NB4 (cell line): ENCODE results near the gene SOD3.
A peak's percentile ranks its signal among the peaks of the same experiment; 100 is the strongest.

Experiments
- DNase-seq: peaks from one replicate; pipeline ENCODE4 v3.0.0; 2010; ENCODE audit warnings: low read depth
- H3K4me3 ChIP-seq: one replicate; pipeline ENCODE4 v1.5.1; 2011; ENCODE audit warnings: mild to moderate bottlenecking, low read depth, low read length, moderate library complexity
- CTCF ChIP-seq: IDR thresholded peaks from one replicate; pipeline ENCODE4 v1.5.1; 2012; ENCODE audit warnings: low read depth, low read length
- MAX ChIP-seq: IDR thresholded peaks from 2 replicates; pipeline ENCODE4 v1.6.1; 2011; ENCODE audit warnings: low read depth, low read length
- MYC ChIP-seq: IDR thresholded peaks from 2 replicates; pipeline ENCODE4 v1.6.1; 2011; ENCODE audit warnings: low read depth, low read length
- POLR2A ChIP-seq: IDR thresholded peaks from 2 replicates; pipeline ENCODE4 v1.6.1; 2011; ENCODE audit warnings: mild to moderate bottlenecking; ENCODE audit not compliant: insufficient read length; ENCODE audit errors: extremely low read depth

The SOD3 gene

GRCh38 chr4:24765376-24765988 lies 29.9 kb upstream of the SOD3 start:
- no peak overlapping the region for H3K4me3 ChIP-seq
- DNase-seq: no peak
- TF ChIP-seq POLR2A: no peak
- no peak for TF ChIP-seq MYC
- TF ChIP-seq CTCF: no peak
- no peak for TF ChIP-seq MAX

- no peak overlapping the region for H3K4me3 ChIP-seq
- TF ChIP-seq CTCF: no peak
- no peak for DNase-seq
These were observed 27.4 kb upstream of the SOD3 start for GRCh38 chr4:24768006-24768405.

GRCh38 chr4:24768604-24769003 lies 26.8 kb upstream of the SOD3 start:
- H3K4me3 ChIP-seq: no peak overlapping the region
- DNase-seq: peak; percentile 10

GRCh38 chr4:24769571-24769970 lies 25.8 kb upstream of the SOD3 start:
- TF ChIP-seq MYC (no peak), MAX (no peak), CTCF (no peak), POLR2A (no peak)
- no peak overlapping the region for H3K4me3 ChIP-seq
- no peak for DNase-seq

More at GRCh38 chr4:24768604-24769003, 26.8 kb upstream of the SOD3 start:
- no peak for TF ChIP-seq MYC
- no peak for TF ChIP-seq MAX
- TF ChIP-seq CTCF: no peak
- no peak for TF ChIP-seq POLR2A

GRCh38 chr4:24770032-24770584 lies 25.3 kb upstream of the SOD3 start:
- peak; percentile 75 for DNase-seq
- H3K4me3 ChIP-seq: no peak overlapping the region
- no peak for TF ChIP-seq CTCF
- TF ChIP-seq MAX: peak; percentile 41; the same call in 1 of the 2 replicates

- TF ChIP-seq MYC: no peak
- TF ChIP-seq POLR2A: no peak
- no peak for TF ChIP-seq CTCF
- TF ChIP-seq MAX: no peak
- DNase-seq: no peak
- H3K4me3 ChIP-seq: no peak overlapping the region
These were observed 24.7 kb upstream of the SOD3 start for GRCh38 chr4:24770667-24771066.
